Activated CD4-positive, alpha-beta T cell treated with anti-CD3 and anti-CD28 coated beads, Interleukin-2, amount 10 ng/mL, durations not matched to agents 7 days and 5 days (primary cell): ENCODE data around the gene DNAJC19. TPM values are rescaled to one million over a fixed set of nuclear protein-coding genes. Genes with fewer than 3 reads are reported as not detected.
"Not testable (repeated sequence)": the region's sequence is repeated elsewhere in the genome, so short reads cannot be mapped to it uniquely, and the experiment has no call there.

Experiments used
- CTCF ChIA-PET: fragments of 350-600 bp; sonication (Branson Sonifier 250); formaldehyde crosslinking; loops from one replicate; lab custom pipeline; 2021; ENCODE audit warnings: antibody characterized with exemption; lab: Charles Lee
- POLR2A ChIA-PET: fragments of 350-600 bp; sonication (Branson Sonifier 250); formaldehyde crosslinking; loops from one replicate; lab custom pipeline; 2021; ENCODE audit warnings: antibody characterized with exemption; lab: Charles Lee
- DNase-seq: peaks from one replicate; pipeline ENCODE4 v3.0.0-alpha.2; 2020
- H3K27ac Mint-ChIP-seq: one replicate; pipeline ENCODE4 v1.8.0; 2021; ENCODE audit warnings: mild to moderate bottlenecking, moderate library complexity, mixed read lengths
- H3K27me3 Mint-ChIP-seq: one replicate; pipeline ENCODE4 v1.8.0; 2021; ENCODE audit warnings: mixed read lengths
- H3K36me3 Mint-ChIP-seq: one replicate; pipeline ENCODE4 v1.8.0; 2021; ENCODE audit warnings: low read depth, mixed read lengths
- H3K4me1 Mint-ChIP-seq: one replicate; pipeline ENCODE4 v1.8.0; 2021; ENCODE audit warnings: mixed read lengths
- H3K4me3 Mint-ChIP-seq: one replicate; pipeline ENCODE4 v1.8.0; 2021; ENCODE audit warnings: mild to moderate bottlenecking, moderate library complexity, mixed read lengths
- H3K9me3 Mint-ChIP-seq: one replicate; pipeline ENCODE4 v1.8.0; 2021; ENCODE audit warnings: mixed read lengths
- total RNA-seq, 2 experiments: library from RNA; stranded (reverse); gene quantifications; one replicate each; pipeline ENCODE4 v1.2.3, GENCODE V29; 2021

Gene DNAJC19
- 10 to 100 TPM; 33.5 to 45.7 TPM for total RNA-seq

DNA sequence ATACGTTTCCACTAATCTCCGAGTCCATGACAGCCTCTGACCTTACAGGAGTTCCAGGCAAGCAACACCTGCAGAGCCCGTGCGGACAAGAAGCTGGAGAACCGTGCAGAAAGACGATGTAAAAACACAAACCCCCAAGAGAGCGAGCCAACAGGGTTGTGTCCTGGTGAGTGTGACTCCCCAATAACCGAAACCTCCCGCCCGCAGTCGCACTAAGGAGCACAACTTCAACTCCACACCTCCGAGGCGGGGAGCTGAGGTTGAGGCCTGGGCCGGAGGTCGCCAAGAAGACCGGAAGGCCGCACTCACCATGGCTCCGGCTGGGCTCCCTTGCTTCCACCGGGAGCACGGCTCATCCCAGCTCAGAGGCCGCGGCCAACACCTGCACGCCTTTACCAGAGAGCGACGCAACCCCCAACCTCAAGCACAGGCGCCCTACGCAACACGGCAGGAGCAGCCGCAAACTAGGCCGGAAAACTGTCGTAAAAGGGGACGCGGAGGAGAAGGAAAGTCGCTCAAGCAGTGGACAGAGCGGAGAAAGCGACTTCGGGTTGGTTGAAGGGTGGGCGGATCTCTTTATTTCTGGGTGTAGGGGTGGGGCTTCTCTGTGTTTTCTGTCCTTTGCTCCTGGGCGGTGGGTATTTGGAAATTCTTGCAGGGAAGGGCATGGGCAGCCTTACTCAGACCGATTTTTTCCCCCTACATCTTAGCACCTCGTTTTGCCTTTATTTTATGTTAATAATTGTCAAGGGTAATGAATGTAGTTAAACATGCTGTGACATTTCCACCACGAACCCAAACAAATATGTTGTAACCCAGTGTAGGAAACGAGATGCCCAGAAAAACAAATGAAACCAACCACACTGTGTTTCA lies at the start of gene DNAJC19:
DNAJC19 (minus strand) TSS at position 446 of the 873 bp plus-strand sequence; CDS start at position 312, 134 bp downstream.
- Mint-ChIP-seq H3K27ac (peak within 1 kb of the TSS; percentile 95), H3K27me3 (peaks cover 1% of the 10 kb centered on the region), H3K9me3 (no peaks in the 10 kb centered on the region), H3K36me3 (peaks cover 13% of the 10 kb centered on the region), H3K4me1 (peaks cover 27% of the 10 kb centered on the region), H3K4me3 (peak within 1 kb of the TSS; percentile 91)
- DNase-seq = peak; percentile 94
- CTCF ChIA-PET = interaction anchor here (0.5 kb wide), 1 partner anchor 311 kb away, joined by 5 read pairs; no protein-coding TSS in a partner anchor
- POLR2A ChIA-PET = no interaction called here

DNA sequence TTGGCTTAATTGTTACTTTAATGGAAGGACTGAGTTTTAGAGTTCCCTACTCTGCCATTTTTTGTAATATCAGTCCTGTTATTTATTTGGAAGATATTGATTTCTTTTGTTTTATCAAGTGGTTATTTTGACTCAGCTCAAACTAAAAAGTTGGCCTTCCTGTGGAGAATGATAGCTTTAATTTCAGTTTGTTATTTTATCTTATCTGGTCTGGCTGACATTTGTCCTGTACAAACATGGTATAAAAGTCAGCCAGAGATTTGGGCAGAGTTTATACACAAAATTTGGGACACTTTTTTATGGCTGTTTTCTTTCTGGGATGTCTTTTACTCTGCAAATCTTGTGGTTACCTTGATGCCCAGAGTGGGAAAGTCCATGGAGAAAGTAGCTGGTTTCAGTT lies 41.4 kb upstream of the DNAJC19 start:
- POLR2A ChIA-PET = no interaction called here

DNA sequence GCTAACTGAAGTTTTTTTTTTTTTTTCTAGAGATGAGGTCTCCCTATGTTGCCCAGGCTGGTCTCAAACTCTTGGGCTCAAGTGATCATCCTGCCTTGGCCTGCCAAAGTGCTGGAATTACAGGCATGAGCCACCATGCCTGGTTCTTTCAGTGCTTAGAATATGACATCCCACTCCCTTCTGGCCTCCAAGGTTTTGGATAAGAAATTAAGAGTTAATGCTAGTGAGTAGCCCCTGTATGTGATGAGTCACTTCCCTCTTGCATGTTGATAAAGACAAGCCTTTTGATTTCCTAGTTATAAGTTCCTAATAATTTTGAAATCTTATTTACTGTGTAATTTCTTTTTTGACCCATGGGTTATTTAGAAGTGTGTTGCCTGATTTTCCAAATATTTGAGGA lies 35.7 kb upstream of the DNAJC19 start:
- no peaks in the 10 kb centered on the region for H3K4me1 Mint-ChIP-seq

More for the DNA sequence above, 41.4 kb upstream of the DNAJC19 start:
- no peak overlapping the region for H3K4me3 Mint-ChIP-seq
- no peak for DNase-seq
- no peaks in the 10 kb centered on the region for H3K36me3 Mint-ChIP-seq
- CTCF ChIA-PET = no interaction called here
- H3K4me1 Mint-ChIP-seq = no peaks in the 10 kb centered on the region
- H3K27ac Mint-ChIP-seq = no peak overlapping the region
- H3K27me3 Mint-ChIP-seq = no peaks in the 10 kb centered on the region
- peaks cover 8% of the 10 kb centered on the region for H3K9me3 Mint-ChIP-seq

DNA sequence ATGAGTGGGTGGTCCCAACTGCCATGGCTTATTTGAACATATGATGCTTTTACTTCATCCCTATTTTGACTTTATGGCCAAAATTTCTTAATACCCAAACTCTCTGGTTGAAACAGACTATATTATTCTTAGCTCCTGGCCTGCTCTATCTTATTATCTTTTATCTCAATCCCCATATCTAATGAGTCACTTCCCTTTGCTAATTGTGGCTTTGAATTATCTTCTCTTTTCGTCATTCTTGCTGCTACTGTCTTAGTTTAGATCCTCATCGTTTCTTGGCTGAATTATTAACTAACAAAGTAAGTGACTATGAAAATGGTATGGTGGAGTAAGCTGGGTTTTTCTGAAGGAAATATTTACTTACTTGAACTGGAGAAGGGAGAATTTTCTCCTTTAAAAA lies 28.2 kb upstream of the DNAJC19 start:
- Mint-ChIP-seq H3K36me3 (no peaks in the 10 kb centered on the region), H3K27ac (no peak overlapping the region), H3K9me3 (peaks cover 5% of the 10 kb centered on the region), H3K4me1 (no peaks in the 10 kb centered on the region), H3K4me3 (no peak overlapping the region), H3K27me3 (no peaks in the 10 kb centered on the region)
- CTCF ChIA-PET = no interaction called here
- POLR2A ChIA-PET = no interaction called here
- DNase-seq = no peak

More for the DNA sequence above, 35.7 kb upstream of the DNAJC19 start:
- Mint-ChIP-seq H3K36me3 (no peaks in the 10 kb centered on the region), H3K27me3 (no peaks in the 10 kb centered on the region), H3K4me3 (no peak overlapping the region), H3K9me3 (peaks cover 12% of the 10 kb centered on the region), H3K27ac (no peak overlapping the region)
- ChIA-PET POLR2A (no interaction called here), CTCF (no interaction called here)
- no peak for DNase-seq

DNA sequence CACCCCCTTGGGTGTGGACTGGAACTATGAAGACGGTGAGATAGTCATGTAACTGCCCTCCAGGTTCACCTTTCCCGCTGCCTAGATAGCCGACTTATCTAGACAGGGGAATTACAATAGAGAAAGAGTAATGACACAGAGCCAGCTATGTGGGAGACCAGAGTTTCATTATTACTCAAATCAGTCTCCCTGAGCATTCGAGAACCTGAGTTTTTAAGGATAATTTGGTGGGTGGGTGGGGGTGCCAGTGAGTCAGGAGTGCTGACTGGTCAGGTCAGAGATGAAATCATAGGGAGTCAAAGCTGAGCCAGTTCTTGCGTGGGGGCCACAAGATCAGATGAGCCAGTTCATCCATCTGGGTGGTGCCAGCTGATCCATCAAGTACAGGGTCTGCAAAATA lies 19.7 kb upstream of the DNAJC19 start:
- DNase-seq = no peak
- H3K27ac Mint-ChIP-seq = no peak overlapping the region
- H3K4me3 Mint-ChIP-seq = no peak overlapping the region
- peaks cover 1% of the 10 kb centered on the region for H3K27me3 Mint-ChIP-seq
- H3K36me3 Mint-ChIP-seq = no peaks in the 10 kb centered on the region
- H3K9me3 Mint-ChIP-seq = no peaks in the 10 kb centered on the region
- ChIA-PET CTCF (interaction anchor here (1.2 kb wide), 1 partner anchor 12 kb away, joined by 3 read pairs; no protein-coding TSS in a partner anchor), POLR2A (no interaction called here)
- no peaks in the 10 kb centered on the region for H3K4me1 Mint-ChIP-seq

DNA sequence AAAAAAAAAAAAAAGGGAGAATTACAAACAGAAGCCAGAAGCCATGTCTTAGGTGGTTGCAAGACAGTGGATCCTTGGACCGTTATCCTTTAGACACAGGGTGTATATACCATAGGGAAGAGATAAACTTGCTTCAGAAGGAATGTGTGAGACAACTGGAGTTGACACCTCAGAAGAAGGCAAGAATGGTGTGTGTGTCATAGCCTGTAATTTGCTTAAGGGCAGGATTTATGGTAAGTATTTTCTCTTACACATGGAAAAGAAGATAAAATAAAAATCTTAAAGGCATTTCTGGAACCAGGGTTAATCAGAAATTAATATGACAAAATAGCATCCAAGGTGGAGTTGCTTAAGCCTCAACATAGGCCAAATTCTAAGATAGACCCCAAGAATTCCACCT lies 19.3 kb upstream of the DNAJC19 start:
- no peak for DNase-seq
- Mint-ChIP-seq H3K9me3 (no peaks in the 10 kb centered on the region), H3K27ac (no peak overlapping the region), H3K36me3 (no peaks in the 10 kb centered on the region), H3K27me3 (peaks cover 1% of the 10 kb centered on the region), H3K4me1 (no peaks in the 10 kb centered on the region), H3K4me3 (no peak overlapping the region)
- ChIA-PET CTCF (no interaction called here), POLR2A (no interaction called here)

DNA sequence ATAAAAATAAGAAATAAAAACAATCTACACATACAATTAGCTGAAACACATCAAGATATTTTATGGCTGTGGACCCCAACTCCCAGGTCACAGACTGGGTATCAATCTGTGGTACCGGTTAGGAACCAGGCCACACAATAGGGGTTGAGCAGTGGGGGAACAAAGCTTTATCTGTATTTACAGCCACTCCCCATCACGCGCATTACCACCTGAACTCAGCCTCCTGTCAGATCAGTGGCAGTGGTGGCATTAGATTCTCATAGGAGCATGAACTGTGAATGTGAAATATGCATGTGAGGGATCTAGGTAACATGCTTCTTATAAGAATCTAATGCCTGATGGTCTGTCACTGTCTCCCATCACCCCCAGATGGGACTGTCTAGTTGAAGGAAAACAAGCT lies 17.7 kb upstream of the DNAJC19 start:
- Mint-ChIP-seq H3K9me3 (no peaks in the 10 kb centered on the region), H3K36me3 (no peaks in the 10 kb centered on the region), H3K4me3 (no peak overlapping the region), H3K27ac (no peak overlapping the region), H3K27me3 (peaks cover 1% of the 10 kb centered on the region), H3K4me1 (no peaks in the 10 kb centered on the region)
- ChIA-PET POLR2A (no interaction called here), CTCF (no interaction called here)
- no peak for DNase-seq

DNA sequence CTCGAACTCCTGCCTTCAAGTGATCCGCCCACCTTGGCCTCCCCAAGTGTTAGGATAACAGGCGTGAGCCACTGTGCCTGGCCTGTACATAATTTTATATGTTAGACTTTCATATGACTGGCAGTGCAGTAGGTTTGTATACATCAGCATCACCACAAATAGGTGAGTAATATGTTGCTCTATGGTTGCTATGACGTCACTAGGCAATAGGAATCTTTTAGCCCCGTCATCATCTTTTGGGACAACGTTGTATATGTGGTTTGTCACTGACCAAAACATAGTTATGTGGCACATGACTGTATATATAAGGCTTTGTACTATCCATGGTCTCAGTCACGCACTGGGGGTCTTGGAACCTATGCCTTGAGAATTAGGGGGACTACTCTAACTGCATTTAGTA lies 17.0 kb upstream of the DNAJC19 start:
- Mint-ChIP-seq H3K27ac (no peak overlapping the region), H3K4me3 (no peak overlapping the region), H3K9me3 (peaks cover 5% of the 10 kb centered on the region), H3K36me3 (no peaks in the 10 kb centered on the region), H3K27me3 (no peaks in the 10 kb centered on the region), H3K4me1 (no peaks in the 10 kb centered on the region)
- POLR2A ChIA-PET = no interaction called here
- CTCF ChIA-PET = no interaction called here
- no peak for DNase-seq

DNA sequence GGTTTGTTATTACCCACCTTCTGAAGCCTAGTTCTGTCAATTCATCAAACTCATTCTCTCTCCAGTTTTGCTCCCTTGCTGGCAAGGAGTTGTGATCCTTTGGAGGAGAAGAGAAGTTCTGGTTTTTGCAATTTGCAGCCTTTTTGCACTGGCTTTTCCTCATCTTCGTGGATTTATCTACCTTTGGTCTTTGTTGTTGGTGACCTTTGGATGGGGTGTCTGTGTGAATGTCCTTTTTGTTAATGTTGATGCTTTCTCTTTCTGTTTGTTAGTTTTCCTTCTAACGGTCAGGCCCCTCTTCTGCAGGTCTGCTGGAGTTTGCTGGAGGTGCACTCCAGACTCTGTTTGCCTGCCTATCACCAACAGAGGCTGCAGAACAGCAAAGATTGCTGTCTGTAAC lies 13.9 kb upstream of the DNAJC19 start:
- peaks cover 15% of the 10 kb centered on the region for H3K9me3 Mint-ChIP-seq
- H3K27me3 Mint-ChIP-seq, H3K4me3 Mint-ChIP-seq, CTCF ChIA-PET, DNase-seq, POLR2A ChIA-PET, H3K27ac Mint-ChIP-seq, H3K36me3 Mint-ChIP-seq, H3K4me1 Mint-ChIP-seq: not testable (repeated sequence)

DNA sequence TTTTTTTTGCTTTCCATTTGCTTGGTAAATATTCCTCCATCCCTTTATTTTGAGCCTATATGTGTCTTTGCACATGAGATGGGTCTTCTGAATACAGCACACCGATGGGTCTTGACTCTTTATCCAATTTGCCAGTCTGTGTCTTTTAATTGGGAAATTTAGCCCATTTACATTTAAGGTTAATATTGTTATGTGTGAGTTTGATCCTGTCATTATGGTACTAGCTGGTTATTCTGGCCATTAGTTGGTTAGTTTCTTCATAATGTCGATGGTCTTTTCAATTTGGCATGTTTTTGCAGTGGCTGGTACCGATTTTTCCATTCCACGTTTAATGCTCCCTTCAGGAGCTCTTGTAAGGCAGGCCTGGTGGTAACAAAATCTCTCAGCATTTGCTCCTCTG lies 12.8 kb upstream of the DNAJC19 start:
- POLR2A ChIA-PET, H3K4me3 Mint-ChIP-seq, H3K36me3 Mint-ChIP-seq, DNase-seq, H3K27me3 Mint-ChIP-seq, H3K27ac Mint-ChIP-seq, CTCF ChIA-PET, H3K4me1 Mint-ChIP-seq: not testable (repeated sequence)
- peaks cover 15% of the 10 kb centered on the region for H3K9me3 Mint-ChIP-seq

DNA sequence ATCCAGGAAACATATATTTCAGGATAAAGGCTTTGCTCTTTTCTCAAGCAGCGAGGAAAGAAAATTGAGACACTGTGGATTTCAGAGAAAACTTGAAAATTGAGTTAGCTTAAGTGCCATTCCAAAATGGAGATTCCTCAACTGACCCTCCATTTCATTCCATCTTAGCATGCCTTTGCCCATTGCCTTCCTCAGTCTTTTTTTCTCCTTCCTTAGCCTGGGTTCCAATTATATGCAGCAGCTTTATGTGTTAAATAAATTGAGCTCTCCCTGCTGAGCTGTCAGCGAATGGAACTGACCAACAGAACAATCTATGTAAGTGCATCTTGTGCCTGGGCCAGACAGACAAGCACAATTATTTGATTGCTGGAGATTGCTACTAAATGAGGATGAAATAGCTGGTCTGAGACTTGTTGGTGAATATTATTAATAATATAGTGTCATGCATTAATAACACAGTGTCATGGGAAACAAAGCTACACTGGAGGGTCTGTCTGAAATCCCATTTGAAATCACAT lies 6.9 kb upstream of the DNAJC19 start:
- Mint-ChIP-seq H3K27ac (no peak overlapping the region), H3K4me1 (peaks cover under 1% of the 10 kb centered on the region), H3K9me3 (peaks cover 10% of the 10 kb centered on the region), H3K27me3 (peaks cover 3% of the 10 kb centered on the region), H3K36me3 (no peaks in the 10 kb centered on the region), H3K4me3 (no peak overlapping the region)
- ChIA-PET CTCF (no interaction called here), POLR2A (no interaction called here)
- no peak for DNase-seq

DNA sequence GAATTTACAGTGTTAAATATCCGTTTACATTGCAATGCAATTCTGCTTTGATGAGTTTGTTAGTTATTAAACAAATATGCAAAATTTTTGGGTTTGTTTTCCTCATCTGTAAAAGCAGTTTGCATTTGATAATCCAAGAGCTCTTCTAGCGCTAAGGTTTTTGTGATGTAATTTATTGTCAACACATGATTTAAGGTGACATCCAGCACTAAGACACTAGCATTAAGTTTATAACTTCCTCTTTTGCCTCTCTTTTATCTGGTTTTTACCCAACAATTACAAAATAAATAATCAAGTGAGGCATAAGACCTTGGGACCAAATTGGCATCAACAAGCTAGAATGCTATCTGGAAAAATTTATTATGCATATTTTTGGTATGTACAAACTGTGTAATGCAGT lies 969 bp upstream of the DNAJC19 start:
- Mint-ChIP-seq H3K27me3 (peaks cover 3% of the 10 kb centered on the region), H3K36me3 (peaks cover 11% of the 10 kb centered on the region), H3K9me3 (no peaks in the 10 kb centered on the region), H3K27ac (no peak overlapping the region), H3K4me3 (peak overlapping the region; percentile 91), H3K4me1 (peaks cover 27% of the 10 kb centered on the region)
- POLR2A ChIA-PET = no interaction called here
- CTCF ChIA-PET = no interaction called here
- no peak for DNase-seq

DNA sequence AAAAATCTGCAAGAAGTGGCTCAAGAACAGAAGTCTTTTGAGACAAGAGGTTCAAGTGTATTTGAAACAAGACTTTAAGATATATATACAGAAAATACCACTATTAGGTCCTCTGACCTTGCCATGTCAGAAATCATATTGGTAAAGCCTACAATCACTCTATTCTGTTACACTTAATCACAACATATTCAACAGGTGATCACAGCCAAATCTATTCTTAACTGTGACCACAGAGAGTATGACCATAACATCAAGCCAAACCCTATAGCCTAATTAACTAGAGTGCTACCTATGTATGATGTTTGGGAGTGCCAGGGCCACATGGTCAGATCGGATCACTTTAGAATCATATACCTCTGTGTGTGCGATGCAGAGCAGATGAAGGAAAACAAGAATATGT lies 2.2 kb downstream of the DNAJC19 start:
- no peak overlapping the region for H3K27ac Mint-ChIP-seq
- POLR2A ChIA-PET = no interaction called here
- no peak for DNase-seq
- peaks cover 27% of the 10 kb centered on the region for H3K4me1 Mint-ChIP-seq
- no peak overlapping the region for H3K4me3 Mint-ChIP-seq
- H3K36me3 Mint-ChIP-seq = peaks cover 21% of the 10 kb centered on the region
- CTCF ChIA-PET = no interaction called here
- H3K27me3 Mint-ChIP-seq = peaks cover 1% of the 10 kb centered on the region
- H3K9me3 Mint-ChIP-seq = no peaks in the 10 kb centered on the region
